Activated effector memory CD4-positive, alpha-beta T cell treated with Interleukin-2 at 50 U/mL for 16 hours (primary cell): Measurements from ENCODE around the gene RRAGD.
A peak's percentile ranks its signal among the peaks of the same experiment; 100 is the strongest.

Experiments
- DNase-seq: peaks from one replicate; pipeline ENCODE4 v3.0.0-alpha.2; 2020

Gene RRAGD

GRCh38 chr6:89371849-89372505 is 40.1 kb downstream of the RRAGD start:
- DNase-seq: peak; percentile 71

GRCh38 chr6:89368999-89369398 is 43.1 kb downstream of the RRAGD start:
- DNase-seq: no peak

GRCh38 chr6:89368107-89368506 is 44.0 kb downstream of the RRAGD start:
- DNase-seq: peak; percentile 16

- DNase-seq: no peak
Measured at GRCh38 chr6:89364586-89364985, 47.5 kb downstream of the RRAGD start.

GRCh38 chr6:89361171-89361570 is 50.9 kb downstream of the RRAGD start:
- DNase-seq: no peak

- no peak for DNase-seq
Measured at GRCh38 chr6:89360415-89360999, 51.6 kb downstream of the RRAGD start.

GRCh38 chr6:89359561-89359960 is 52.5 kb downstream of the RRAGD start:
- DNase-seq: no peak

- DNase-seq: no peak
Measured at GRCh38 chr6:89357390-89357789, 54.7 kb downstream of the RRAGD start.

GRCh38 chr6:89356642-89357170 is 55.4 kb downstream of the RRAGD start:
- no peak for DNase-seq

GRCh38 chr6:89355511-89356194 is 56.4 kb downstream of the RRAGD start:
- DNase-seq: no peak

- no peak for DNase-seq
Measured at GRCh38 chr6:89353702-89354392, 58.2 kb downstream of the RRAGD start.

GRCh38 chr6:89353118-89353556 is 58.9 kb downstream of the RRAGD start:
- no peak for DNase-seq

- DNase-seq: peak; percentile 61
Measured at GRCh38 chr6:89352278-89353117, 59.6 kb downstream of the RRAGD start, which contains the start of gene UBE2J1. UBE2J1 (minus strand) TSS chr6:89352722; CDS start chr6:89352569, 153 bp downstream.

- no peak for DNase-seq
Measured at GRCh38 chr6:89351671-89352277, 60.3 kb downstream of the RRAGD start.

GRCh38 chr6:89350281-89350966 is 61.6 kb downstream of the RRAGD start:
- no peak for DNase-seq

- DNase-seq: no peak
Measured at GRCh38 chr6:89348372-89348771, 63.7 kb downstream of the RRAGD start.

- DNase-seq: no peak
Measured at GRCh38 chr6:89347825-89348224, 64.2 kb downstream of the RRAGD start.

GRCh38 chr6:89346433-89346832 is 65.6 kb downstream of the RRAGD start:
- DNase-seq: no peak

GRCh38 chr6:89339565-89339964 is 72.5 kb downstream of the RRAGD start:
- DNase-seq: no peak

GRCh38 chr6:89335164-89335563 is 76.9 kb downstream of the RRAGD start:
- no peak for DNase-seq

GRCh38 chr6:89330910-89331309 is 81.2 kb downstream of the RRAGD start:
- DNase-seq: no peak
